Natural killer cell treated with Interleukin-12 subunit alpha and Interleukin-12 subunit beta and Interleukin-15 and Interleukin-18, amount 100 ng/mL, for 72 hours (primary cell): ENCODE data around the gene CCDC83. TPM values are rescaled to one million over a fixed set of nuclear protein-coding genes. Genes with fewer than 3 reads are reported as not detected.

Experiments
- ATAC-seq, 2 donors: fragments of 150-1000 bp; cut with Tn5 transposase in 1 of 2; sonication (Bioruptor Pico), chemical (Tn5 transposase) in 1 of 2; 2 replicates each; pipeline ENCODE4 v1.10.0; 2021
- DNase-seq: peaks from one replicate; pipeline ENCODE4 v3.0.0; 2022; ENCODE audit warnings: low spot score
- H3K27ac Mint-ChIP-seq, 2 donors: 1 replicate in 1 of 2; 2 replicates in 1 of 2; pipeline ENCODE4 v1.8.0; 2022; ENCODE audit warnings: mixed read lengths in 2 of 2, mild to moderate bottlenecking in 1 of 2, moderate library complexity in 1 of 2
- H3K27me3 Mint-ChIP-seq, 2 donors: 1 replicate in 1 of 2; 2 replicates in 1 of 2; pipeline ENCODE4 v1.8.0; 2022; ENCODE audit warnings: mixed read lengths in 2 of 2
- H3K36me3 Mint-ChIP-seq: one replicate; pipeline ENCODE4 v1.8.0; 2022; ENCODE audit warnings: mixed read lengths
- H3K4me1 Mint-ChIP-seq, 2 donors: 1 replicate in 1 of 2; 2 replicates in 1 of 2; pipeline ENCODE4 v1.8.0; 2022; ENCODE audit warnings: low read depth in 2 of 2, mixed read lengths in 2 of 2, mild to moderate bottlenecking in 1 of 2
- H3K4me3 Mint-ChIP-seq: one replicate; pipeline ENCODE4 v1.8.0; 2022; ENCODE audit warnings: mixed read lengths
- H3K9me3 Mint-ChIP-seq: 2 replicates; pipeline ENCODE4 v1.8.0; 2022; ENCODE audit warnings: mixed read lengths
- total RNA-seq, 2 donors: library from RNA; stranded (reverse); gene quantifications; one replicate each; pipeline ENCODE4 v1.2.3, GENCODE V29; 2022

Gene CCDC83
- total RNA-seq: not detected

GRCh38 chr11:85855341-85855656, at the start of gene CCDC83:
Gene CCDC83 (plus strand): TSS chr11:85855383. CDS start chr11:85865124, 9,741 bp downstream.
- H3K27ac Mint-ChIP-seq: peak within 1 kb of the TSS; percentile 85 to 98
- H3K36me3 Mint-ChIP-seq: peaks cover 5% of the 10 kb centered on the region
- H3K27me3 Mint-ChIP-seq: peaks cover 5 to 7% of the 10 kb centered on the region in 2 donors
- DNase-seq (no peak), ATAC-seq (no peak)
- H3K4me3 Mint-ChIP-seq: peak within 1 kb of the TSS; percentile 91
- no peaks in the 10 kb centered on the region for H3K9me3 Mint-ChIP-seq
- peaks cover 10 to 12% of the 10 kb centered on the region in 2 donors for H3K4me1 Mint-ChIP-seq

- peak overlapping the region in 1 of 2 donors; percentile 40 for H3K27ac Mint-ChIP-seq
- H3K27me3 Mint-ChIP-seq: no peaks in the 10 kb centered on the region
- no peak for ATAC-seq
- peaks cover 59 to 64% of the 10 kb centered on the region in 2 donors for H3K4me1 Mint-ChIP-seq
- no peak overlapping the region for H3K4me3 Mint-ChIP-seq
- no peaks in the 10 kb centered on the region for H3K36me3 Mint-ChIP-seq
- H3K9me3 Mint-ChIP-seq: peaks cover 8% of the 10 kb centered on the region
- DNase-seq: no peak
These were observed 49.8 kb upstream of the CCDC83 start for GRCh38 chr11:85805387-85805786.

- no peak for DNase-seq
- no peak for ATAC-seq
- Mint-ChIP-seq H3K4me1 (peaks cover 58% of the 10 kb centered on the region in 2 donors), H3K9me3 (peaks cover 3% of the 10 kb centered on the region), H3K4me3 (peak overlapping the region; percentile 20), H3K27me3 (no peaks in the 10 kb centered on the region), H3K27ac (peak overlapping the region in 1 of 2 donors; percentile 40), H3K36me3 (no peaks in the 10 kb centered on the region)
These were observed 49.2 kb upstream of the CCDC83 start for GRCh38 chr11:85806016-85806415.

- H3K9me3 Mint-ChIP-seq: no peaks in the 10 kb centered on the region
- no peaks in the 10 kb centered on the region for H3K27me3 Mint-ChIP-seq
- ATAC-seq (no peak), DNase-seq (no peak)
- H3K27ac Mint-ChIP-seq: no peak overlapping the region
- no peaks in the 10 kb centered on the region for H3K36me3 Mint-ChIP-seq
- H3K4me3 Mint-ChIP-seq: no peak overlapping the region
- peaks cover 57 to 58% of the 10 kb centered on the region in 2 donors for H3K4me1 Mint-ChIP-seq
These were observed 48.3 kb upstream of the CCDC83 start for GRCh38 chr11:85806876-85807275.

GRCh38 chr11:85809191-85809590, 46.0 kb upstream of the CCDC83 start:
- peak overlapping the region; percentile 87 to 95 for H3K27ac Mint-ChIP-seq
- ATAC-seq: no peak

GRCh38 chr11:85809863-85810262, 45.3 kb upstream of the CCDC83 start:
- no peaks in the 10 kb centered on the region for H3K9me3 Mint-ChIP-seq
- no peaks in the 10 kb centered on the region for H3K36me3 Mint-ChIP-seq
- DNase-seq (no peak), ATAC-seq (no peak)
- no peaks in the 10 kb centered on the region for H3K27me3 Mint-ChIP-seq
- peaks cover 40 to 41% of the 10 kb centered on the region in 2 donors for H3K4me1 Mint-ChIP-seq
- H3K4me3 Mint-ChIP-seq: peak overlapping the region; percentile 95
- H3K27ac Mint-ChIP-seq: peak overlapping the region; percentile 87 to 95

More at GRCh38 chr11:85809191-85809590, 46.0 kb upstream of the CCDC83 start:
- Mint-ChIP-seq H3K4me3 (peak overlapping the region; percentile 95), H3K4me1 (peaks cover 46 to 47% of the 10 kb centered on the region in 2 donors), H3K27me3 (no peaks in the 10 kb centered on the region), H3K36me3 (no peaks in the 10 kb centered on the region), H3K9me3 (no peaks in the 10 kb centered on the region)
- no peak for DNase-seq

GRCh38 chr11:85810521-85810870, 44.7 kb upstream of the CCDC83 start:
- Mint-ChIP-seq H3K27ac (peak overlapping the region; percentile 87 to 95), H3K4me1 (peaks cover 33 to 35% of the 10 kb centered on the region in 2 donors)

GRCh38 chr11:85810871-85811611, 44.1 kb upstream of the CCDC83 start, which contains the start of gene SYTL2:
Gene SYTL2 (minus strand): TSS chr11:85811141. CDS start chr11:85757725, 53,416 bp downstream.
- peak; percentile 89 for DNase-seq
- H3K36me3 Mint-ChIP-seq: no peaks in the 10 kb centered on the region

More at GRCh38 chr11:85810521-85810870, 44.7 kb upstream of the CCDC83 start:
- Mint-ChIP-seq H3K27me3 (no peaks in the 10 kb centered on the region), H3K36me3 (no peaks in the 10 kb centered on the region), H3K9me3 (no peaks in the 10 kb centered on the region), H3K4me3 (peak overlapping the region; percentile 95)
- ATAC-seq: peak; percentile 4 to 18
- no peak for DNase-seq

GRCh38 chr11:85811624-85812023, 43.6 kb upstream of the CCDC83 start:
- Mint-ChIP-seq H3K4me3 (peak overlapping the region; percentile 95), H3K9me3 (no peaks in the 10 kb centered on the region), H3K27ac (peak overlapping the region; percentile 87 to 95), H3K4me1 (peaks cover 25% of the 10 kb centered on the region in 2 donors), H3K27me3 (no peaks in the 10 kb centered on the region), H3K36me3 (no peaks in the 10 kb centered on the region)
- no peak for ATAC-seq
- DNase-seq: no peak

More at GRCh38 chr11:85810871-85811611, 44.1 kb upstream of the CCDC83 start, which contains the start of gene SYTL2:
- peak within 1 kb of the TSS; percentile 87 to 95 for H3K27ac Mint-ChIP-seq
- no peaks in the 10 kb centered on the region for H3K9me3 Mint-ChIP-seq
- H3K4me1 Mint-ChIP-seq: peaks cover 31% of the 10 kb centered on the region in 2 donors
- H3K27me3 Mint-ChIP-seq: no peaks in the 10 kb centered on the region
- ATAC-seq: peak; percentile 99 to 100
- H3K4me3 Mint-ChIP-seq: peak within 1 kb of the TSS; percentile 95

- Mint-ChIP-seq H3K27ac (no peak overlapping the region), H3K4me3 (no peak overlapping the region), H3K9me3 (no peaks in the 10 kb centered on the region), H3K4me1 (peaks cover 20 to 25% of the 10 kb centered on the region in 2 donors), H3K36me3 (no peaks in the 10 kb centered on the region), H3K27me3 (no peaks in the 10 kb centered on the region)
- ATAC-seq: no peak
- no peak for DNase-seq
These were observed 41.5 kb upstream of the CCDC83 start for GRCh38 chr11:85813721-85814120.

- no peaks in the 10 kb centered on the region for H3K27me3 Mint-ChIP-seq
- H3K9me3 Mint-ChIP-seq: no peaks in the 10 kb centered on the region
- H3K36me3 Mint-ChIP-seq: no peaks in the 10 kb centered on the region
- ATAC-seq (no peak), DNase-seq (no peak)
- H3K4me1 Mint-ChIP-seq: peaks cover 5 to 9% of the 10 kb centered on the region in 2 donors
- H3K4me3 Mint-ChIP-seq: no peak overlapping the region
- H3K27ac Mint-ChIP-seq: no peak overlapping the region
These were observed 39.8 kb upstream of the CCDC83 start for GRCh38 chr11:85815186-85815931.

GRCh38 chr11:85819441-85819840, 35.7 kb upstream of the CCDC83 start:
- DNase-seq (no peak), ATAC-seq (no peak)
- peaks cover 15% of the 10 kb centered on the region in 2 donors for H3K4me1 Mint-ChIP-seq
- no peaks in the 10 kb centered on the region for H3K9me3 Mint-ChIP-seq
- no peak overlapping the region for H3K27ac Mint-ChIP-seq
- H3K36me3 Mint-ChIP-seq: no peaks in the 10 kb centered on the region
- no peaks in the 10 kb centered on the region for H3K27me3 Mint-ChIP-seq
- no peak overlapping the region for H3K4me3 Mint-ChIP-seq

- H3K27me3 Mint-ChIP-seq: no peaks in the 10 kb centered on the region
- H3K36me3 Mint-ChIP-seq: no peaks in the 10 kb centered on the region
- no peaks in the 10 kb centered on the region for H3K9me3 Mint-ChIP-seq
- no peak overlapping the region for H3K27ac Mint-ChIP-seq
- DNase-seq: no peak
- peak in 1 of 2 donors; percentile 26 for ATAC-seq
- no peak overlapping the region for H3K4me3 Mint-ChIP-seq
- H3K4me1 Mint-ChIP-seq: peaks cover 23 to 26% of the 10 kb centered on the region in 2 donors
These were observed 33.5 kb upstream of the CCDC83 start for GRCh38 chr11:85821636-85822035.

GRCh38 chr11:85822814-85823213, 32.4 kb upstream of the CCDC83 start:
- H3K9me3 Mint-ChIP-seq: no peaks in the 10 kb centered on the region
- ATAC-seq (no peak), DNase-seq (no peak)
- H3K4me3 Mint-ChIP-seq: no peak overlapping the region
- peaks cover 30 to 33% of the 10 kb centered on the region in 2 donors for H3K4me1 Mint-ChIP-seq
- no peak overlapping the region for H3K27ac Mint-ChIP-seq
- H3K27me3 Mint-ChIP-seq: no peaks in the 10 kb centered on the region
- H3K36me3 Mint-ChIP-seq: no peaks in the 10 kb centered on the region
